Panc1 (cell line): Measurements from ENCODE around the gene FKBP5.

Experiments
- POLR2AphosphoS5 ChIP-seq: IDR thresholded peaks from 2 replicates; pipeline ENCODE4 v1.6.1; 2012; ENCODE audit warnings: mild to moderate bottlenecking, low read depth, low read length, moderate library complexity
- SIN3A ChIP-seq: IDR thresholded peaks from 2 replicates; pipeline ENCODE4 v1.6.1; 2012; ENCODE audit warnings: low read depth, mild to moderate bottlenecking, low read length, moderate library complexity, borderline replicate concordance; ENCODE audit not compliant: insufficient read depth
- TF ChIP-seq, protein P1 (sequence below): fragments of 450-650 bp; IDR thresholded peaks from 2 replicates; pipeline ENCODE4 v1.5.1; 2017; ENCODE audit warnings: mild to moderate bottlenecking
- TF ChIP-seq, protein P2 (sequence below), 2 experiments: IDR thresholded peaks; 2 replicates each; pipeline ENCODE4 v1.6.1; 2011 to 2012; ENCODE audit warnings: low read depth in 2 of 2, control low read depth in 1 of 2, low read length in 1 of 2, mild to moderate bottlenecking in 1 of 2, moderate library complexity in 1 of 2; ENCODE audit not compliant: insufficient read depth in 1 of 2

DNA sequence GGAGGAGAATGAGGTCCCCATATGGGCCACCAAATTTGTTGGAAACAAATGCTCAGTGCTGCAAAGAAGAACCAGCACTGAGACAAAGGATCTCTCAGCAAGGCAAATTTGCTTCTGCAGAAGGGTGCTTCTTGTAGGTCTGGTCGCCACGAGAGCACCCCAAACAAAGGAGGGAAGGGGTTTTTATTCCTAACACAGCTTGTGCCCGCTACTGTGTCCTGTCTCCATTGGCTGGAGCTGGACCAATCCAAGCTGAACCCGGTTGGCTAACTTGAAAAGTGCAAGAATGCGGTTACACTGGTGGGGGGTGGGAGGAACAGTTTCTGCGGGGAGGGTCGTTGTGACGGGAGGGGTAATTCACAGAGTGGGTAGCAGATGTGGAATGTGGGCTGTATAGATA is 121.9 kb downstream of the FKBP5 start:
- TF ChIP-seq POLR2AphosphoS5 (no peak), SIN3A (no peak)
- TF ChIP-seq, protein P1, sequence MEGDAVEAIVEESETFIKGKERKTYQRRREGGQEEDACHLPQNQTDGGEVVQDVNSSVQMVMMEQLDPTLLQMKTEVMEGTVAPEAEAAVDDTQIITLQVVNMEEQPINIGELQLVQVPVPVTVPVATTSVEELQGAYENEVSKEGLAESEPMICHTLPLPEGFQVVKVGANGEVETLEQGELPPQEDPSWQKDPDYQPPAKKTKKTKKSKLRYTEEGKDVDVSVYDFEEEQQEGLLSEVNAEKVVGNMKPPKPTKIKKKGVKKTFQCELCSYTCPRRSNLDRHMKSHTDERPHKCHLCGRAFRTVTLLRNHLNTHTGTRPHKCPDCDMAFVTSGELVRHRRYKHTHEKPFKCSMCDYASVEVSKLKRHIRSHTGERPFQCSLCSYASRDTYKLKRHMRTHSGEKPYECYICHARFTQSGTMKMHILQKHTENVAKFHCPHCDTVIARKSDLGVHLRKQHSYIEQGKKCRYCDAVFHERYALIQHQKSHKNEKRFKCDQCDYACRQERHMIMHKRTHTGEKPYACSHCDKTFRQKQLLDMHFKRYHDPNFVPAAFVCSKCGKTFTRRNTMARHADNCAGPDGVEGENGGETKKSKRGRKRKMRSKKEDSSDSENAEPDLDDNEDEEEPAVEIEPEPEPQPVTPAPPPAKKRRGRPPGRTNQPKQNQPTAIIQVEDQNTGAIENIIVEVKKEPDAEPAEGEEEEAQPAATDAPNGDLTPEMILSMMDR, result no peak
- TF ChIP-seq, protein P2, sequence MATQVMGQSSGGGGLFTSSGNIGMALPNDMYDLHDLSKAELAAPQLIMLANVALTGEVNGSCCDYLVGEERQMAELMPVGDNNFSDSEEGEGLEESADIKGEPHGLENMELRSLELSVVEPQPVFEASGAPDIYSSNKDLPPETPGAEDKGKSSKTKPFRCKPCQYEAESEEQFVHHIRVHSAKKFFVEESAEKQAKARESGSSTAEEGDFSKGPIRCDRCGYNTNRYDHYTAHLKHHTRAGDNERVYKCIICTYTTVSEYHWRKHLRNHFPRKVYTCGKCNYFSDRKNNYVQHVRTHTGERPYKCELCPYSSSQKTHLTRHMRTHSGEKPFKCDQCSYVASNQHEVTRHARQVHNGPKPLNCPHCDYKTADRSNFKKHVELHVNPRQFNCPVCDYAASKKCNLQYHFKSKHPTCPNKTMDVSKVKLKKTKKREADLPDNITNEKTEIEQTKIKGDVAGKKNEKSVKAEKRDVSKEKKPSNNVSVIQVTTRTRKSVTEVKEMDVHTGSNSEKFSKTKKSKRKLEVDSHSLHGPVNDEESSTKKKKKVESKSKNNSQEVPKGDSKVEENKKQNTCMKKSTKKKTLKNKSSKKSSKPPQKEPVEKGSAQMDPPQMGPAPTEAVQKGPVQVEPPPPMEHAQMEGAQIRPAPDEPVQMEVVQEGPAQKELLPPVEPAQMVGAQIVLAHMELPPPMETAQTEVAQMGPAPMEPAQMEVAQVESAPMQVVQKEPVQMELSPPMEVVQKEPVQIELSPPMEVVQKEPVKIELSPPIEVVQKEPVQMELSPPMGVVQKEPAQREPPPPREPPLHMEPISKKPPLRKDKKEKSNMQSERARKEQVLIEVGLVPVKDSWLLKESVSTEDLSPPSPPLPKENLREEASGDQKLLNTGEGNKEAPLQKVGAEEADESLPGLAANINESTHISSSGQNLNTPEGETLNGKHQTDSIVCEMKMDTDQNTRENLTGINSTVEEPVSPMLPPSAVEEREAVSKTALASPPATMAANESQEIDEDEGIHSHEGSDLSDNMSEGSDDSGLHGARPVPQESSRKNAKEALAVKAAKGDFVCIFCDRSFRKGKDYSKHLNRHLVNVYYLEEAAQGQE (IDR thresholded peaks at IDR 0.05; ENCODE audit: insufficient read depth in 1 of 2, low read depth in 2 of 2, low read length in 1 of 2), result no peak
